Middle frontal gyrus (tissue), 1 donor: ENCODE measurements around the gene SHOX.

Experiments
- DNase-seq: peaks from one replicate; pipeline ENCODE4 v3.0.0-alpha.2; 2015; ENCODE audit warnings: low spot score; ENCODE audit errors: extremely low spot score

SHOX gene

DNA sequence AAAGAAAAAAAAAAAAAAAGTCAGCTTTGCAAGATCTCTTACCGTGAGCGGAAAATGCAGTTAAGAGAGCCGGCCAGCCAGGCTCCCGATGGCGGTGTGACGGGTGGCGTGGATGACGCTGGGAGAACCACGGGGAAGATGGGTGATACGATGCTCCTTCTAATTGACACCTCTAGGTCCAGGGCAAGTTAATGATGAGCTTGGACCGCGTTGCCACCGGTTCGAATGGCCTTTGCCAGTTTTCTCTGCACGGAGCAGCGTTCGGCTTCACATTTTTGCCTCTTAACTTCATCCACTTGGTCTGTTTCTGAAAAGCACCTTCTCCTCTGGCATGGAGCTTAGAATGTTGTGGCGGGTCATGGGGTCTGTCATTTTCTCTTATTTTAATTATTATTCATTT is 33.2 kb downstream of the SHOX start:
- DNase-seq = no peak

DNA sequence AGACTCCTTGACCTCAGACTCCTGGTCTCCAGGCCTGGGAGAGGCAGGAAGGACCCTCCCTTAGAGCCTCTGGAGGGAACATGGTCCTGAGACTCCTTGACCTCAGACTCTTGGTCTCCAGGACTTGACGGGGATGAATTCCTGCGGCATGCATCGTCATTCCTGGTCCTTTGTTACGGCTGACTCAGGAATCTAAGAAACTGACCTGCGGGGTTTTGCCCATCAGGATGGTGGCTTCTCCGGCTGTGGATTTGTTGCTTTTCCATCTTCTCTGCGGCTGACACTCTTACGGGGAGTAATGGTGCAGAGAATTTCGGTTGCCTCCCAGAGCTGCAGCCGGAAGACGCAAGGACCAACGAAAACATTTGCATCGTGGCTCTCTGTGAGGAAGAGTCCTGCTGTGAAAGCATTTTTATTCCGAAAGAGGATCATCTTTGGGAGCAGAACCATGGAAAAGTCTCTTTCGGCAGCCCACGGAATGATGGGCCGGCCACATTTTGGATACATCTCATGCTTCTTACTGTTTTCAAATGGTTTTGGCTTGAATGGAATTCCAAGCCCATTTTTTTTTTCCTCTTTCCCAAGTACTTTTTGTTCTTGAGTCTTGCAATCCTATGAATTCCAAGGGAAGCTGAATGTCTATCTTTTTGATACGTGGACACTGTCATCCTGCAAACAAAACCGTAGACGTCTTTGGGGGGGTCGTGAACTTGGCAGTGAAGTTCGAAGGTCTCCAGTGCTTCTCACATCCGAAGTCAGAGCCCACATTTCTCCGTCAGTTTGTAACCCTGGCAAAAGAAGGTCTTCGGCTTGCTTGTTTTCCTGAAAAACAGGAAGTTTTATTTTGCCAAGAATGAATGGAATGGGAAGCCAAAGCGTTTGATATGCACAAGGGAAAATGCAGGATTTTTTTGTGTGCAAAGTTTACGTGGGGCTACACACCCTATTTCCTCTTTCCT is 36.5 kb downstream of the SHOX start:
- DNase-seq = no peak

DNA sequence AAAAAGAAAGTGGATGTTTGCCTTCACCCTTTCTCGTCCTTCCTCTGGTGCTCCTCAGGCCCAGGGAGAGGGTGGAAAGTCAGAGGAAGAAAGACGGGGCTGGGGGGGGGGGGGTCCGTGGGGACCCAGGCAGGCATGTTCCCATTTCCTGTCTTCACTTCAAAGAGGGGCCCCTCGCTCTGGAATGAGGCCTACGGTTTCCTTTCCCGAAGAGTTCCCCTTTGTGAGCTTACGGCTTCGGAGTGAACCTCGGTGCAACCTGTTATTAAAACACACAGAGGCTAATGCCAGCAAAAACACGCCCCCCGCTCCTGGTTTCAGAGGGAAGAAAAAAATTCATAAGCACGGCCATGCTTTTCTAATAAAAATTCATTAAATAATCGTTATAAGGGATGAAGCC is 40.1 kb downstream of the SHOX start:
- DNase-seq = no peak

DNA sequence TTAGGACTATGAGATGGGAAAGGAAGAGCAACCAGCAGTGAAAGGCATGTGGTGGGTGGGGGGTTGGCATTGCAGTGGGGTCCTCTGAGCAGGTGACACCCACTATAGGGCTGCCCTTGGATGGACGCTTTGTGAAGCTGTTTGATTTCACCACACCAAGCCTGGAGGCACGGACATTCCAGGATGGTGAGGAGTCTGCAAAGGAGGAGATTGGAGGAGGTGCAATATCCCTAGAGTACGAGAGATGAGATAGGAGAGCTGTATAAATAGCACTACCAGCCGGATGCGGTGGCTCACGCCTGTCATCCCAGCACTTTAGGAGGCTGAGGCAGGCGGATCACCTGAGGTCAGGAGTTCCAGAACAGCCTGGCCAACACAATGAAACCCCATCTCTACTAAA is 42.3 kb downstream of the SHOX start:
- no peak for DNase-seq

DNA sequence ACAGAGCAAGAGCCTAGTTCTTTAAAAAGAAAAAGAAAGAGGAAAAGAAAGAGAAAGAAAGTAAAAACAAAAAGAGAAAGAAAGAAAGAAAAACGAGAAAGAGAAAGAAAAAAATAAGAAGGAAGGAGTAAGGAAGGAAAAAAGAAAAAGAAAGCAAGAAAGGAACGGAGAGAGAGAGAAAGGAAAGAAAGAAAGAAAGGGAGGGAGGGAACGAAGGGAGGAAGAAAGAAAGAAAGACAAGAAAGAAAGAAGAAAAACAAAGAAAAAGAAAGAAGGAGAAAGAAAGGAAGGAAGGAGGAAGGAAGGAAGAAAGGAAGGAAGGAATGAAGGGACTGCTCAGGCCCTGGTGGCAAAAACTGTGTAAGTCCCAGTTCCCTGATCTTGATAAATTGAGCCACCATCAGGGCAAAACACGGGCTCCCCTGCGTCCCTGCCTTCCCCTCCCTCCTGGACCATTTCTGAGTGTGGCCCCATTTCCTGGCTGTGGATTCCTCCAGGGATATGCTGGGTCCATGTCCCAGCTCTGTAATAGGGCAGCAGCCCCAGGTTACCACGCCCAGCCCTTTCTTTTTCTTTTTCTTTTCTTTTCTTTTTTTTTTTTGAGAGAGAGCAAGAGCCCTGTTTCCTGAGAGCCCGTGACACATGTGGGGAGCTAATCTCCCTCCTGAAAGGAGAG is 44.8 kb downstream of the SHOX start:
- no peak for DNase-seq

DNA sequence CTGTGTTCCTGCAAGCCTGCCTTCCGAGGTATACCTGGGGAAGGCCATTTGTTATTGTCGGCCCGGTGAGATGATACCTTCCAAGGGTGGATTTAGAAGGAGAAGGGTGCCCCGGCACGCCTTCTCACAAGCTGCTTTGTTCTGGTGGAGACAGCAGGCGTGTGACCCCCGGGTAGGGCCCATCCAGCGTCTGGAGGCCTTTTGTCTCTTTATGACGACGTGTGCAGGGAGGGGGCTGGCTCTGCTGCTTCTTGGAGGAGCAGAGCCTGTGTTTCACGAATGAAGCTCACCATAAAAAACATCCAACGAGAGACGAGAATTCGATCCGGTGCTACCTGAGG is 45.3 kb downstream of the SHOX start:
- no peak for DNase-seq

DNA sequence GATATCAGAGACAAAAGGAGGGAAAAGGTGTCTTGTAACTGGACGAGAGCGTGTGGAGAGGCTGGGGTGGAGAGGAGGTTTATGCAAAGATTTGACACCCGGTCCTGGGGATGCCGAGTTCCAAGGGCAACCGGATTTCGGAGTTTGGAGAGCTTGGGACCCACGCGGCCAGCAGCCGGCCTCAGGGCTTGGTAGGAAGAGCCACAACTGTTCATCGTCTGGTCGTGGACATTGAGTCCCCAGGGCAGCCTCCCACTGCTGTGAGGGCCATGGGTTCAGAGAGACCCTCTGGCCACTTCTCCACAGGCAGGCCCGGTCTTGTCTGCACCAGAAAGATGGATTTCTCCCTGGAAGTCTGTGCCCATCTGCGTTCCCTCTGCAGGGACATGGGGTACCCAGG is 46.8 kb downstream of the SHOX start:
- no peak for DNase-seq

DNA sequence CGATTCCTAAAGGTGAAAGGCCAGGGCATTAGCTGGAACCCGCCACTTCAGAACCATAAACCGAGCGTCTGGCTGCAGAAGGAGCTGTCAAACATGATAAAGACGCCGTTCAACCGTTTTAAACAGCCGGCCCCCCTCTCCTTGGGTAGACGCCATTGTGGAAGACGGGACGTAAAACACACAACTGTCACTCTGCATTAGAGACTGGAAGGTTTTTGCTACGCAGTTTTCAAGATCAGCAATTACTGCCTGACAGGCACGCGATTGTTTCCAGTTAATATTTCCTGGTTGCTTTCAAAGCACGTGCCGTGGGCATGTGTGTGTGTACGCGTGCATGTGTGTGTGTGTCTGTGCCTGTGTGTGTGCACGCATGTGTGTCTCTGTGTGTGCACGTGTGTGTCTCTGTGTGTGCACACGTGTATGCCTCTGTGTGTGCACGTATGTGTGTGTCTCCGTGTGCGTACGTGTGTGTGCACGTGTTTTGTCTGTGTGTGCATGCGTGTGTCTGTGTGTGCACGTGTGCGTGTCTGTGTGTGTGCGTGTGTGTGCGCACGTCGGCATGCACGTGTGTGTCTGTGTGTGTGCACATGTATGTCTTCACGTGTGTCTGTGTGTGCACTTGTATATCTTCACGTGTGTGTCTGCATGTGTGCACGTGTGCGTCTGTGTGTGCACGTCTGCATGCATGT is 48.8 kb downstream of the SHOX start:
- no peak for DNase-seq

DNA sequence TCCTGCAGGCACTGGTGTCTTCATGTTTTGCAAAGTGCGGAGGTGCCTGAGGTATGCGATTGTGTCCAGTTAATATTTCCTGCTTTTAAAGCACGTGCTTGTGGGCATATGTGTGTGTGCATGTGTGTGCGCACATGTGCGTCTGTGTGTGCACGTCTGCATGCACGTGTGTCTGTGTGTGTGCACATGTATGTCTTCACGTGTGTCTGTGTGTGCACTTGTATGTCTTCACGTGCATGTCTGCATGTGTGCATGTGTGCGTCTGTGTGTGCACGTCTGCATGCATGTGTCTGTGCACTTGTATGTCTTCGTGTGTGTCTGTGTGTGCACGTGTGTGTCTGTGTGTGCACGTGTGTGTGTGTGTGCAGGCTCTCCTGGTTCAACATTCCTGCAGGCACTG is 49.5 kb downstream of the SHOX start:
- DNase-seq = no peak

DNA sequence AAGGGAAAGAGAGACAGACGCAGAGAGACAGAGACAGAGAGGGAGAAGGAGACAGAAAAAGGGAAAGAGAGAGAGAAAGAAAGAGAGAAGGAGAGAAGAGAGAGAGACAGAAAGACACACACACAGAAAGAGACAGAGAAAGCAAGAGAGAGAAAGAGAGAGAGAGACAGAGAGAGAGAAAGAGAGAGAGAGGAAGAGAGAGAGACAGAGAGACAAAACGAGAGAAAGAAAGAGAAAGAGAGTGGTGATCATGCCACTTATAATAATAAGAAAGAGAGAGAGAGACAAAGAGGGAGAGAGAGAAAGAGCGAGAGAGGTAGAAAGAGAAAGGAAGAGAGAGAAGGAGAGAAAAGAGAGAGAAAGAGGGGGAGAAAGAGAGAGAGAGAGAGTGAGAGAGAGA is 51.4 kb downstream of the SHOX start:
- DNase-seq = no peak

DNA sequence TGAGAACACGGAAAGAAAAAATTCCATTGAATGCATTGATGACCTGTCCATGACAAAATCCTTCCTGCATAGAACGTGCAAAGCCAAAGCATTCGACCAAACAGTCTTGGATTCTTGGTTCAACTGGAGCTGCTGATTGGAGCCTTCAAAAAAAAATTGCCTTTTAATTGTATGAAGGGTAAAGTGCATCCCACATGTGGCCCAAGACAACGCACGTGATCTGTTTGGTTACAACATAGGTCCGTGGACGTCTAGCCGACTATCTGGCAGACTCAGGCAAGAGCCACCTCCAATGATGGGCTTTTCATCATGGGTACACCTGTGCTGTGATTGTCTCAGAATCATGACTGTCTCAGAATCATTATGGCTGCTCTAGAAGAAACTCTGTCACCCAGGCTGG is 52.3 kb downstream of the SHOX start:
- no peak for DNase-seq

DNA sequence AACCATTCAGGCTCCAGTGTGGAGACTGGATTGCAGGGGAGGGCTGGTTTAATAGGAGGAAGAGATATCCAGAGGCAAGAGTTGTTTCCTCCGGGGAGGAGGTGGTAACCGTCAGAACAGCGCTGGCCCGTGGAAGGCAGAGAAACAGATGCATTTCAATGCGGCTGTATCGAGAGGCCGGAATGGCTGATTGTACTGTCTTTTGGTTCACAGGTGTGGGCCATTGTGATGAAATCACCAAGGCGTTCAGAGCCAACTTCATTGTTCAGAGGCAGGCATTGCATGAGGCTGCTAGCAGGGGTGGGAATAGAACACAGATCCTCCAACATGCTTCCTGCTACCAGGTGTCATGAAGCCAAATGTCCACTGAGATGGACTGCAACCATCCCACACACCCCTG is 53.0 kb downstream of the SHOX start:
- DNase-seq = no peak

DNA sequence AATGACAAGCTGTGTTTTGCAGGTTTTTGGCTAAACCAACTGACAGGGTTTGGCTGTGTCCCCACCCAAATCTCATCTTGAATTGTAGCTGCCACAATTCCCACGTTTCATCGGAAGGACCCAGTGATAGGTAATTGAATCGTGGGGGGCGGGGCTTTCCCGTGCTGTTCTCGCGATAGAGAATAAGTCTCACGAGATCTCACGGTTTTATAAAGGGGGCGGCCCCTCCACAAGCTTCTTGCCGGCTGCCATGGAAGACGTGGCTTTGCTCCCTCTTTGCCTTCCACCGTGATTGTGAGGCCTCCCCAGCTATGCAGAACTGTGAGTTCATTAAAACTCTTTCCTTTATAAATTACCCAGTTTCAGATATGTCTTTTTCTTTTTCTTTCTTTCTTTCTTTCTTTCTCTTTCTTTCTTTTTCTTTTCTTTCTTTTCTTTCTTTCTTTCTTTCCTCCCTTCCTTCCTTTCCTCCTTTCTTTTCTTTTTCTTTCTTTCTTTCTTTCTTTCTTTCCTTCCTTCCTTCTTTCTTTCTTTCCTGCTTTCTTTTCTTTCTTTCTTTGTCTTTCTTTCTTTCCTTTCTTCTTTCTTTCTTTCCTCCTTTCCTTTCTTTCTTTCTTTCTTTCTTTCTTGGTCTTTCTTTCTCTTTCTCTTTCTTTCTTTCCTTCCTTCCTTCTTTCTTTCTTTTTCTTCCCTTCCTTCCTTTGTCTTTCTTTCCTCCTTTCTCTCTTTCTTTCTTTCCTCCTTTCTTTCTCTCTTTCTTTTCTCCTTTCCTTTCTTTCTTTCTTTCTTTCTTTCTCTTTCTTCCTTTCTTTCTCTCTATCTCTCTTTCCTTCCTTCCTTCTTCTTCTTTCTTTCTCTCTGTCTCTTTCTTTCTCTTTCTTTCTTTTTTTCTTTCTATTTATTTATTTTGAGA is 54.8 kb downstream of the SHOX start:
- DNase-seq = no peak

DNA sequence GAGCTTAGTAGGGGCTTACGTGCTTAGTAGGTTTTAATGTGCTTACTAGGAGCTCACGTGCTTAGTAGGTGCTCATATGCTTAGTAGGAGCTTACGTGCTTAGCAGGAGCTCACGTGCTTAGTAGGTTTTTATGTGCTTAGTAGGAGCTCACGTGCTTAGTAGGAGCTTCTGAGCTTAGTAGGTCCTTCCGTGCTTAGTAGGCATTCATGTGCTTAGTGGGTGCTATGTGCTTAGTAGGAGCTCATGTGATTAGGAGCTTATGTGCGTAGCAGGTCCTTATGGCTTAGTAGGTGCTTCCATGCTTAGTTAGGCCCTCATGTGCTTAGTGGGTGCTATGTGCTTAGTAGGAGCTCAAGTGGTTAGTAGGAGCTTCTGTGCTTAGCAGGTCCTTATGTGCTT is 59.4 kb downstream of the SHOX start:
- no peak for DNase-seq

DNA sequence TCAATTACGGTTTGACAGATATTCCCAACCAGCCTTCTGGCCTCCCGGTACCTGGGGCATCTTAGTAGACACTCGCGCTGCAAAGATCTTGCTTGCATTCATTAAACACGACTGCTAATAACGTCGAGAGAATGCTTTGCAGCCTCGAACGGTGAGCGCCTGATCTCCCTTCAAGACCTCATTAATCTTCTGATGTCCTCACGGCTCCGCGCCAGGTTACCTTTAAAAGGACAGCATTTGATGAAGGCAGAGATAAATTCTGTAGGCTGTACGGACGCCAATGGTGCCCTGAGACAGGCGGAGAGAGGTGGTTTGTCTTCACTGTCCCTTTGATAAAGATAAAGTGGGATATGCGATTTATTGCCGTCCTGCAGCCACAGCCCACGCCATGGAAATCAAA is 64.2 kb downstream of the SHOX start:
- no peak for DNase-seq

DNA sequence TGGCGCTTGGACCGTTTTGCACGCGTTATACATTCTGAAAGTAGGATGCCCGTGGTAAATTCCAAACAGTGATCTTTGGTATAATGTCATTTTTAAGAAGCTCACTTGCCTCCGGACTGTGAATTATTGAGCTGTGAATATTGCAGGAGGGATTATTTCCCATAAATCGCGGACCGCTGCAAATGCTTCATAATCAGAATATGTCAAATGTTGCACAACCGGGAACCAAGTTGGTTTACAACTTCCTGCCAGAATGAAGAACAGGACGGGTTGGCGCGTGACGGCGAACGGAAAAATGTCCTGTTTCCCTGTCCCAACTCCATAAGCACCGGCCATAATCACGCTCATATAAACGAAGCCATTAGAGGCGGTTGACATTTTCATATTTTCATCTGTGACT is 67.6 kb downstream of the SHOX start:
- no peak for DNase-seq

DNA sequence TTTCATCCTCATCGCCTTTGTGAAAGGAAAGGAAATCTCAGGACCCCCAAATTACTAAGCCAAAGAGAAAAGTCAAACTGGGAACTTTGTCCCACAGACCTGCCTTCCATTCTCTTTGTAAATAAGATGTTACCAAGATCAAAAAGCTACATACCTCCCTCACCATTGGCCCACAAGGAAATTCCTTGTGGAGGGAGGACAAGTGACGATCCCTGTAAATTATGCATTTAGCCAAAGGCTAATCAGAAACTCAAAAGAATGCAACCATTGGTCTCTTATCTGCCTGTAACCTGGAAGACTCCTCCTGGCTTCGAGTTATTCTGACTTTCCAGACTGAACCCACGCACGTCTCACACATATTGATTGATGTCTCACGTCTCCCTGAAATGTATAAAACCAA is 70.3 kb downstream of the SHOX start:
- DNase-seq = no peak

DNA sequence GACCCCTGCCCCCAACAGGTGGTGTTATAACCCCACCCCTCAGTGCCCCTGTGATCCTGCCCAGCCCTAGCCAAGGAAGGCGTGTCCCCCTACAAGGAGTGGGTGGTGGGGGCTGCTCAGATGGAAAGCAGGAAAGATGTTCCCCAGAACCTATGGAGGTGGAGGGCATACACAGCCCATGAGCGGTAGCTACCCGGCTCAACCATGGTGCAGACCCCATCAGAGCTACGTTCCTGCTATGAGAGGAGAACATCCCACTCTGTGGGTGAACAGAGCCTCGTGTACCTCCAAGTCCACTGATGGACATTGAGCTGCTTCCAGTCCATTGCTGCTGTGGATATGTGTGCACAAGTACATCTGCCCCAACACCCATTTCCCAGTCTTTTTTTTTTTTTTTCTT is 71.1 kb downstream of the SHOX start:
- no peak for DNase-seq

DNA sequence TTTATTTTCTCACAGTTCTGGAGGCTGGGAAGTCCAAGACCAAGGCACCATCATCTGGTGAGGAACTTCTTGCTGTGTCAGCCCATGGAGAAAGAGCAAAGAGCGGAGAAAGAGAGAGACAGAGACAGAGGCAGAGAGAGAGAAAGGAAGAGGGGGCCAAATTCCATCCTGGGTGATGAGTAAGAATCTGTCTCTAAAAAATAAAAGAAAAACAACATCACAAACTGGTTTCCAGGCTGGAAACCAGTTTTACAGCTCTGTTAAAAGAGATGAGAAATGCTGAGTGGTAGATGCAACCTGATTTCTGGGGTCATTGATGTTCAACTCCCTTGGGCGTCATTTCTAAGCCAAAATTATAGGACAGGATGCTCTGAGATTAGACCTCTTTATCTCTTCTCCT is 72.9 kb downstream of the SHOX start:
- no peak for DNase-seq

DNA sequence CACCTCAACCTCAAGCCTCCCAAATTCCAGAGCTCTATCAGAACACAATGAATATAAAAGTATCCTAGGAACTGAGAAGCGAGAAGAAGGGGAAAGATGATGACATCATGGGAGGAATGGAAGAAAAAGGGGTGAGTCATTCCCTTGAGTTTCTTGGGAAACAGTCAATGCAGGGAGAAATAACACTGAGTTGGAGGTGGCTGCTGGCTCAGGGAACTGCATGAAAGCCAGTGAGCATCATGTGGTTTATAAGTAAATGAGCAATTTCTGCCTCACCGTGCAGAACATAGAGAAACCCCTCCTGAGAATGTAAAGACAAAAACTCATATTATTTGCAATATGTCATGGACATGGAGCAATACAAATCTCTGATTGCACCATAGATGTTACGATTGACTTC is 73.3 kb downstream of the SHOX start:
- no peak for DNase-seq
